ENCODE results near the gene CNOT10. TPM values are rescaled to one million over a fixed set of nuclear protein-coding genes. Genes with fewer than 3 reads are reported as not detected.
"Not testable (repeated sequence)": the region's sequence is repeated elsewhere in the genome, so short reads cannot be mapped to it uniquely, and the experiment has no call there.

The CNOT10 gene
- total RNA-seq, 2 donors from 2014 or later = 12.5 to 25.3 TPM

- ATAC-seq (ENCODE audit: insufficient number of reproducible peaks, low FRiP score, low read depth) = no peak
- no peak for TF ChIP-seq CTCF (IDR thresholded peaks at IDR 0.05)
- Histone ChIP-seq H3K4me1 (ENCODE audit: control insufficient read depth in 1 of 2, low read depth in 2 of 2) (peaks cover 3 to 6% of the 10 kb centered on the region in 2 donors), H3K27me3 (replicated peaks; ENCODE audit: insufficient read depth) (no peaks in the 10 kb centered on the region), H3K27ac (no peak overlapping the region), H3K9me3 (no peaks in the 10 kb centered on the region), H3K36me3 (no peaks in the 10 kb centered on the region), H3K4me3 (peak overlapping the region; percentile 88)
- DNase-seq (ENCODE audit: low spot score) = no peak
Measured at GRCh38 chr3:32780071-32780734, 95.2 kb downstream of the CNOT10 start.

- Histone ChIP-seq H3K36me3 (no peaks in the 10 kb centered on the region), H3K27me3 (replicated peaks; ENCODE audit: insufficient read depth) (no peaks in the 10 kb centered on the region), H3K27ac (no peak overlapping the region), H3K4me1 (ENCODE audit: control insufficient read depth in 1 of 2, low read depth in 2 of 2) (peaks cover 3 to 6% of the 10 kb centered on the region in 2 donors), H3K9me3 (no peaks in the 10 kb centered on the region), H3K4me3 (peak overlapping the region; percentile 88)
- TF ChIP-seq CTCF (IDR thresholded peaks at IDR 0.05) = no peak
- no peak for DNase-seq (ENCODE audit: low spot score)
- no peak for ATAC-seq (ENCODE audit: insufficient number of reproducible peaks, low FRiP score, low read depth)
Measured at GRCh38 chr3:32780735-32781210, 95.8 kb downstream of the CNOT10 start.

GRCh38 chr3:32781211-32781968 lies 96.4 kb downstream of the CNOT10 start:
- H3K27ac ChIP-seq = no peak overlapping the region
- DNase-seq (ENCODE audit: low spot score) = no peak
- H3K9me3 ChIP-seq = no peaks in the 10 kb centered on the region
- no peaks in the 10 kb centered on the region for H3K27me3 ChIP-seq (replicated peaks; ENCODE audit: insufficient read depth)
- H3K4me1 ChIP-seq (ENCODE audit: control insufficient read depth in 1 of 2, low read depth in 2 of 2) = peaks cover 3 to 6% of the 10 kb centered on the region in 2 donors
- H3K4me3 ChIP-seq = peak overlapping the region; percentile 88
- H3K36me3 ChIP-seq = no peaks in the 10 kb centered on the region
- ATAC-seq (ENCODE audit: insufficient number of reproducible peaks, low FRiP score, low read depth) = peak; percentile 48
- peak; percentile 63 for TF ChIP-seq CTCF (IDR thresholded peaks at IDR 0.05)

- H3K9me3 ChIP-seq; ATAC-seq (ENCODE audit: insufficient number of reproducible peaks, low FRiP score, low read depth); DNase-seq (ENCODE audit: low spot score); H3K27me3 ChIP-seq (replicated peaks; ENCODE audit: insufficient read depth); H3K36me3 ChIP-seq; H3K4me1 ChIP-seq (ENCODE audit: control insufficient read depth in 1 of 2, low read depth in 2 of 2); H3K27ac ChIP-seq; H3K4me3 ChIP-seq: not testable (repeated sequence)
Measured at GRCh38 chr3:32781969-32782270, 96.9 kb downstream of the CNOT10 start.

GRCh38 chr3:32782407-32782806 lies 97.4 kb downstream of the CNOT10 start:
- Histone ChIP-seq H3K27ac (no peak overlapping the region), H3K4me1 (ENCODE audit: control insufficient read depth in 1 of 2, low read depth in 2 of 2) (peaks cover 3 to 6% of the 10 kb centered on the region in 2 donors), H3K27me3 (replicated peaks; ENCODE audit: insufficient read depth) (no peaks in the 10 kb centered on the region), H3K4me3 (no peak overlapping the region), H3K9me3 (no peaks in the 10 kb centered on the region), H3K36me3 (no peaks in the 10 kb centered on the region)
- TF ChIP-seq CTCF (IDR thresholded peaks at IDR 0.05) = no peak
- DNase-seq (ENCODE audit: low spot score) = no peak
- ATAC-seq (ENCODE audit: insufficient number of reproducible peaks, low FRiP score, low read depth) = no peak

Data from thoracic aorta (tissue), 2 donors.